Sigmoid colon (tissue), 4 donors: Measurements from ENCODE around the gene ADARB2.

Experiments
- CTCF ChIP-seq, 4 experiments: fragments of 450-650 bp in 3 of 4; fragments of 200-600 bp in 1 of 4; IDR thresholded peaks; one replicate each; pipeline ENCODE4 v1.5.1; 2016 to 2019; ENCODE audit warnings: antibody characterized with exemption in 4 of 4, mild to moderate bottlenecking in 3 of 4, moderate library complexity in 2 of 4
- EP300 ChIP-seq, 4 donors: sonication (generic); formaldehyde crosslinking; IDR thresholded peaks; one replicate each; pipeline ENCODE4 v1.6.1; 2017; ENCODE audit warnings: antibody characterized with exemption in 4 of 4
- POLR2A ChIP-seq, 2 donors: fragments of 450-650 bp; IDR thresholded peaks; one replicate each; pipeline ENCODE4 v1.6.1; 2016; ENCODE audit warnings: antibody characterized with exemption in 2 of 2, mild to moderate bottlenecking in 2 of 2, moderate library complexity in 2 of 2
- POLR2AphosphoS5 ChIP-seq, 4 donors: sonication (generic); formaldehyde crosslinking; IDR thresholded peaks; one replicate each; pipeline ENCODE4 v1.6.1; 2017; ENCODE audit warnings: antibody characterized with exemption in 4 of 4

GRCh38 chr10:1610986-1611770 lies 126.1 kb downstream of the ADARB2 start:
- TF ChIP-seq CTCF (IDR thresholded peaks at IDR 0.05), result no peak
- no peak for TF ChIP-seq POLR2AphosphoS5 (IDR thresholded peaks at IDR 0.05)
- TF ChIP-seq EP300 (IDR thresholded peaks at IDR 0.05), result no peak
- TF ChIP-seq POLR2A (IDR thresholded peaks at IDR 0.05), result no peak
